ENCODE data around the gene PRSS1.

The PRSS1 gene

GRCh38 chr7:142796501-142797390 is 47.5 kb downstream of the PRSS1 start:
- no peak for DNase-seq

- no peak for DNase-seq
These were observed 48.4 kb downstream of the PRSS1 start for GRCh38 chr7:142797391-142798377.

GRCh38 chr7:142798451-142799436 is 49.5 kb downstream of the PRSS1 start:
- DNase-seq: no peak

- no peak for DNase-seq
These were observed 50.2 kb downstream of the PRSS1 start for GRCh38 chr7:142799437-142799835.

- no peak for DNase-seq
These were observed 50.8 kb downstream of the PRSS1 start for GRCh38 chr7:142800088-142800487.

- DNase-seq: no peak
These were observed 51.5 kb downstream of the PRSS1 start for GRCh38 chr7:142800699-142801260.

GRCh38 chr7:142801601-142802295 is 52.5 kb downstream of the PRSS1 start:
- no peak for DNase-seq

- no peak for DNase-seq
These were observed 53.0 kb downstream of the PRSS1 start for GRCh38 chr7:142802301-142802700.

All from femur (tissue), 1 donor.